Epithelial cell of esophagus (primary cell): Measurements from ENCODE around the gene USP20.

Experiments
- DNase-seq: peaks from one replicate; pipeline ENCODE4 v3.0.0; 2010; ENCODE audit warnings: low read depth
- H3K4me3 ChIP-seq: 2 replicates; pipeline ENCODE4 v1.5.1; 2011; ENCODE audit warnings: mild to moderate bottlenecking, low read length, control low read depth
- TF ChIP-seq, protein P1 (sequence below): IDR thresholded peaks from 2 replicates; pipeline ENCODE4 v1.5.1; 2011; ENCODE audit warnings: low read depth, mild to moderate bottlenecking, low read length, control low read depth, inconsistent platforms; ENCODE audit not compliant: insufficient read depth; ENCODE audit errors: missing control alignments

The USP20 gene

DNA sequence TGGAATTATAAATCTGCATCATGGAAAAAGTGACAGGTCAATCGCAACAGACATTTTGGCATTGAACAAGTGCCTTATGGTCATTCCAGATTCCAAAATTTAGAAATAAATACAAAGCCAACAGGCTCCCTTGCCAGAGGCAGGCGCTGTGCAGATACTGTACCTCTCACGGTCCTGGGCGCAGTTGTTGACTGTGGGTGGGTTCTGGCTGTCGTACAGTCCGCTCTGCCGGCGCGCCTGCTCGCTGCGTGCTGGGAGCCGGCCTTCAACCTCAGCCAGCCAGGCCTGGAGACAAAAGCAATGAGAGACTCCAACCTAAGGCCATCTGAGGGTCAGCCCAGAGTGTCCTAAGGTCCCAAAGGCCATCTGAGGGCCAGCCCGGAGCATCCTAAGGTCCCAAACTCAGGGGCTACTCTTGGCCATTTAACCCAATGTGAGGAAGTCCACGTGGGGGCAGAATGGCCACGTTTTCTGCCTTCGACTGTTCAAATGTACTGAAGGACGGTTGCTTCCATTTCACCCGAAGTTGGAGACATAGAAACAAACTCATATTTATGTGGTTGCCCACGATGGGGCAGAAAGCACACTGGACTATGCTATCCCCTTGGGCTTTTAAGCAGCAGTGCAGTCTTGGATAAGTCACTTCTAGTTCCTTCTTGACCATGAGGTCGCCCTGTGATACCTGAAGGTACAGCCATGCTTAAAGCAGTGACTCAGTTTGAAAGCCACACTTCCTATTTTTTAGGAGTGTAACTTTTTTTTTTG, 65.2 kb downstream of the USP20 start:
- no peak for DNase-seq
- H3K4me3 ChIP-seq, result no peak overlapping the region
- TF ChIP-seq, protein P1, sequence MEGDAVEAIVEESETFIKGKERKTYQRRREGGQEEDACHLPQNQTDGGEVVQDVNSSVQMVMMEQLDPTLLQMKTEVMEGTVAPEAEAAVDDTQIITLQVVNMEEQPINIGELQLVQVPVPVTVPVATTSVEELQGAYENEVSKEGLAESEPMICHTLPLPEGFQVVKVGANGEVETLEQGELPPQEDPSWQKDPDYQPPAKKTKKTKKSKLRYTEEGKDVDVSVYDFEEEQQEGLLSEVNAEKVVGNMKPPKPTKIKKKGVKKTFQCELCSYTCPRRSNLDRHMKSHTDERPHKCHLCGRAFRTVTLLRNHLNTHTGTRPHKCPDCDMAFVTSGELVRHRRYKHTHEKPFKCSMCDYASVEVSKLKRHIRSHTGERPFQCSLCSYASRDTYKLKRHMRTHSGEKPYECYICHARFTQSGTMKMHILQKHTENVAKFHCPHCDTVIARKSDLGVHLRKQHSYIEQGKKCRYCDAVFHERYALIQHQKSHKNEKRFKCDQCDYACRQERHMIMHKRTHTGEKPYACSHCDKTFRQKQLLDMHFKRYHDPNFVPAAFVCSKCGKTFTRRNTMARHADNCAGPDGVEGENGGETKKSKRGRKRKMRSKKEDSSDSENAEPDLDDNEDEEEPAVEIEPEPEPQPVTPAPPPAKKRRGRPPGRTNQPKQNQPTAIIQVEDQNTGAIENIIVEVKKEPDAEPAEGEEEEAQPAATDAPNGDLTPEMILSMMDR, result no peak

DNA sequence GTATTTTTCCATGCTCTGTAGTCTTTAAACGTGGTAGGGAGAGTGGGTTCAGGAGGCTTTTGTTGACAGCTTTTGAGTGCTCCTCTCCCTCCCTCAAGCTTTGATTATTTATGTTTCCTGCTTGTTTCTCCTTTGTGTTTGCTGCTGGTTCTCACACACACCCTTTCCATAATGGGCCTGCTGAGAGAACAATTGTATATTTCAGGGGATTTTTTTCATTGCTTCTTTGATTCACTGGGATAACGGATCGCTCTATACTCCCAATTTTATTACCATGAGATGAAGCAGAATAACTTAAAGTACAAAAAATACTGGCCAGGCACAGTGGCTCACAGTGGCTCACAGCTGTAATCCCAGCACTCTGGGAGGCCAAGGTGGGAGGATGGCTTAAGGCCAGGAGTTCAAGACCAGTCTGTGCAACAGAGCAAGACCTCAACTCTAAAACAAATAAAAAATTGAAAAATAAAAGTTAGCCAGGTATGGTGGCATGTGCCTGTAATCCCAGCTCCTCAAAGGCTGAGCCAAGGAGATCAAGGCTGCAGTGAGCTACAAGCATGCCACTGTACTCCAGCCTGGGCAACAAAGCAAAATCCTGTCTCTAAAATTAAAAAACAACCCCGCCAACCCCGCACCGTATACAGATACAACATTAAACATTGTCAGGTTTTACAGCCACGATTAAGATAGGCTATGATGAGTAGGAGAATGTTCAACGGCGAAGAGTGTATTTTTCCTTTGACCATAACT, 66.9 kb downstream of the USP20 start:
- H3K4me3 ChIP-seq, result no peak overlapping the region
- no peak for DNase-seq
- TF ChIP-seq, protein P1, result no peak

DNA sequence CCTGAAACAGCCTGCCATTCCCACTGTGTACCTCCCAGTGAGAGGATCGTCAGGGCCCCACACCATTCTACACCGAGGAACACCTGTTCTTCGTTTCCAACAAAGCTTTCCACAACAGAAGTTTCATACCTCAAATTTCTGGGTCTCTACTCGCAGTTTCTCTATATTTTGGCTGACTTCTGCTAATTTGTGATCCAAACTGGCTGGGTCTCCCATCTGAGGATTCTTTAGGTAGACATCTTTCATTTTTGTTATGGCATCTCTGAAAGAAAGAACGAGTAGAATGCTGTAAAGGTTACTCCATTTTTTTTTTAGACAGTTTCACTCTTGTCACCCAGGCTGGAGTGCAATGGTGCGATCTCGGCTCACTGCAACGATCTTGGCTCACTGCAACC, 67.5 kb downstream of the USP20 start:
- TF ChIP-seq, protein P1, result no peak
- no peak overlapping the region for H3K4me3 ChIP-seq
- no peak for DNase-seq

DNA sequence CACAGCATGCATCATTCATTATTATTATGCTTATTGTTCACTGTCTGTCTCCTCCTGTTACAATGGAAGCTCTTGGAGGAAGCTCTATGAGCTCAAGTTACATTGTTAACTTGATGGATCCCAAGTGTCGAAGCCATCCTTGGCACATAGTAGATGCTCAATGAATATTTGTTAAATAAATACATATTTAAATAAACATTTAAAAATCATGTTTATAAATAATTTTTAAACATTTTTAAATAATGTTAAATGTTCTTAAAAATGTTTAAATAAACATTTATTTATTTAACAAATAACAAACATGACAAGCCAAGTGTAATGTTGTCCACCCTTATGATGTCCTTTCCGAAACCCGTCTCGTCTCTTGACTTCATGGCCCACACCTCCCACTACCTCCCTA, 69.5 kb downstream of the USP20 start:
- TF ChIP-seq, protein P1, result no peak
- H3K4me3 ChIP-seq, result no peak overlapping the region
- DNase-seq, result no peak

DNA sequence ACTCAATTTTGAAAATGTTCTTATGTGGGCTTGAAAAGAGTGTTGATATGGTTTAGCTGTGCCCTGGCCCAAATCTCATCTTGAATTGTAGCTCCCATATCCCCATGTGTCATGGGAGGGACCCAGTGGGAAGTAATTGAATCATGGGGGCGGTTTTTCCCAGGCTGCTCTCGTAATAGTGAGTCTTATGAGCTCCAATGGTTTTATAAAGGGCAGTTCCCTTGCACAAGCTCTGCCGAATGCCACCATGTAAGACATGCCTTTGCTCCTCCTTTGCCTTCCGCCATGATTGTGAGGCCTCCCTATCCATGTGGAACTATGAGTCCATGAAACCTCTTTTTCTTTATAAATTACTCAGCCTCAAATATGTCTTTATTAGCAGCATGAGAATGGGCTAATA, 71.0 kb downstream of the USP20 start:
- TF ChIP-seq, protein P1, result no peak
- H3K4me3 ChIP-seq, result no peak overlapping the region
- DNase-seq, result no peak

DNA sequence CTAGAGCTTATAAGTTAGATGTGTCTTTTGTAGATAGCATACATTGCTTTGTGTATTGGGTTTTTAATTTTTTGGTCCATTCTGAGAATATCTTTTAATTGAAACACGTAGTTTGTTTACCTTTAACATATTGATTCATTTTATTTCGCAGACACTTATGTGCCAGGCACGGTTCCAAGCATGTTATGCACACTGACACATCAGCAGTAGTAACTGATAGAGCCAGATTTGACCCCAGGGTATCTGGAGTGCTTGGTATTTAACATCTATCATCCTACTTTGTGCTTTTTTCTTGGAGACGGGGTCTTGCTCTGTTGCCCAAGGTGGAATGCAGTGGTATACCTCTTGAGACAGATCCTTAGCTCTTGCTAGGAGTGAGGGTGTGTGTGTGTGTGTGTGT, 71.9 kb downstream of the USP20 start:
- TF ChIP-seq, protein P1, result no peak
- peak; percentile 65 for DNase-seq
- H3K4me3 ChIP-seq, result no peak overlapping the region
